Stimulated activated effector memory CD8-positive, alpha-beta T cell treated with anti-CD3 and anti-CD28 coated beads, Interleukin-12 subunit alpha, Interleukin-12 subunit beta, amount 100 ng/mL, for 72 hours (primary cell): ENCODE data around the gene ARRDC4.
"Not testable (repeated sequence)": the region's sequence is repeated elsewhere in the genome, so short reads cannot be mapped to it uniquely, and the experiment has no call there.

ENCODE experiments used
- ATAC-seq: fragments of 150-1000 bp; cut with Tn5 transposase; 2 replicates; pipeline ENCODE4 v1.10.0; 2021
- DNase-seq, 2 donors: peaks; one replicate each; pipeline ENCODE4 v3.0.0; 2021 to 2022; ENCODE audit warnings: low spot score in 2 of 2
- H3K27ac Mint-ChIP-seq: one replicate; pipeline ENCODE4 v1.8.0; 2022; ENCODE audit warnings: mild to moderate bottlenecking, mixed read lengths
- H3K36me3 Mint-ChIP-seq: one replicate; pipeline ENCODE4 v1.8.0; 2022; ENCODE audit warnings: mild to moderate bottlenecking, mixed read lengths
- H3K4me1 Mint-ChIP-seq: one replicate; pipeline ENCODE4 v1.8.0; 2022; ENCODE audit warnings: mixed read lengths
- H3K4me3 Mint-ChIP-seq: one replicate; pipeline ENCODE4 v1.8.0; 2022; ENCODE audit warnings: mild to moderate bottlenecking, mixed read lengths
- H3K9me3 Mint-ChIP-seq: one replicate; pipeline ENCODE4 v1.8.0; 2022; ENCODE audit warnings: mixed read lengths

ARRDC4 gene

DNA sequence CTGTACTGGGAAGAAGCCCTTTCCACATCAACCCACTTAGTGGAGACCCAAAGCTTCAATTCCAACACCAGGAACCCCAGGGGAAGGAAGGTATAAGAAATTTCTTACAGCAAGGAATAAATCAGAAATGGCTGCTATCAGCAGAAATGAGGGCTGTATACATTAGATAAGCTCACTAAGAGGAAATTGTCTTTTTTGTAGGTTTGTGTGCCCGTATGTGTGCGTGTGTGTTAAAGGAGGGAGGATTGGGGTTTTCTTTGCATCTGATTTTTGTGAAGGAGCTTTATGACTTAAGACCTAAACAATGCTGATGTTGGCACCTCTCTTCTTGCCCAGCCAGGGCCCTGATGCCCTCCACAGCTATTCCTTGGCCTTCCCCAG is 18.6 kb downstream of the ARRDC4 start:
- Mint-ChIP-seq H3K27ac (no peak overlapping the region), H3K36me3 (no peaks in the 10 kb centered on the region), H3K4me3 (no peak overlapping the region), H3K9me3 (peaks cover 4% of the 10 kb centered on the region), H3K4me1 (no peaks in the 10 kb centered on the region)
- no peak for ATAC-seq
- no peak for DNase-seq

DNA sequence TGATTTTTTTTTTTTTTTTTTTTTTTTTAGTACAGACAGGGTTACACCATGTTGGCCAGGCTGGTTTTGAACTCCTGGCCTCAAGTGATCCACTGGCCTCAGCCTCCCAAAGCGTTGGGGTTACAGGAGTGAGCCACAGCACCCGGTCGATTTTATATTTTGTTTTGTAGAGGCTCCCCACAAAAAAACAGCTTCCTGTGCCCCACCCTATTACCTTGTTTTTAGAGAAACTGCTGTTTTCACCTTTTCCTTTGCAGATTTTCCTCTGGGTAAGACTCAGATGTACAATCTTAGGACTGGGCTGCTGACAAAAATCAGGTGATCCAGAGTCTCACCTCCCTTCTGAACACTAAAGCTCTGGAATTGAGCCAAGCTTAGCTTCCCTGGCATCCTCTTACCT is 20.6 kb downstream of the ARRDC4 start:
- ATAC-seq: no peak
- Mint-ChIP-seq H3K36me3 (no peaks in the 10 kb centered on the region), H3K4me1 (no peaks in the 10 kb centered on the region), H3K9me3 (peaks cover 5% of the 10 kb centered on the region), H3K27ac (no peak overlapping the region), H3K4me3 (no peak overlapping the region)
- no peak for DNase-seq

DNA sequence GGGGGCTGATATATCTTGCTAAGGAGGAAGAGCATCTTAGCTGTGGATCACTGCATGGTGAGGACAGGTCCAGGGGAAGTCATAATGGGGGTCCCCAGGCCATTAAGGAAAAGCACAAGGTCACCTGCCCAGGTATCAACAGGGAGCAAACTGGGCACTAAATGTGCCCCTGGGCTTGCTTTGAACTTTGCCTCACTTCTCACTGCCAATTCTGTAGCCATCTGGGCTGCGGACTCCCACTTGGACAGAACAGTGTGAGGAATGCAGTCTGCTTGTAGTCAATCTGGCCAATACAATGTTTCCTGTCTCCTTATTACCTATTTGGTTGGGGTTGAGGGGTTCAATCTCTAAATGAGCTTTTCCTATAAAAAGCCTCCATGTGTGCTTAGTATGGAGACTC is 21.3 kb downstream of the ARRDC4 start:
- no peak for ATAC-seq
- no peak overlapping the region for H3K4me3 Mint-ChIP-seq
- peaks cover 11% of the 10 kb centered on the region for H3K9me3 Mint-ChIP-seq
- no peaks in the 10 kb centered on the region for H3K4me1 Mint-ChIP-seq
- DNase-seq: no peak
- no peak overlapping the region for H3K27ac Mint-ChIP-seq
- H3K36me3 Mint-ChIP-seq: no peaks in the 10 kb centered on the region

DNA sequence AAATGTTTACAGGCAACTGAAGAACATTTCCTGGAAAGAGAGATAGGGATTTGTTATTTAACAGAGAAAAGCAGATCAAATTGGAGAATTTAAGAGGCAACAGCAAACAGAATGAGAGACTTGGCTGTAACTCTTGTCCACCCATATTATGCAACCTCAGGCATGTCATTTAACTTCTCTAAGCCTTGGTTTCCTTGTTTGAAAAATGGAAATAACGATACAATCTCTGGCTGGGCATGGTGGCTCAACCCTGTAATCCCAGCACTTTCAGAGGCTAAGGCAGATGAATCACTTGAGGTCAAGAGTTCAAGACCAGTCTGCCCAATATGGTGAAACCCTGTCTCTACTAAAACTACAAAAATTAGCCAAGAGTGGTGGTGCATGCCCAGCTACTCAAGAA is 23.7 kb downstream of the ARRDC4 start:
- ATAC-seq (no peak), DNase-seq (no peak)
- Mint-ChIP-seq H3K4me3 (no peak overlapping the region), H3K36me3 (no peaks in the 10 kb centered on the region), H3K4me1 (no peaks in the 10 kb centered on the region), H3K27ac (no peak overlapping the region), H3K9me3 (peaks cover 15% of the 10 kb centered on the region)

DNA sequence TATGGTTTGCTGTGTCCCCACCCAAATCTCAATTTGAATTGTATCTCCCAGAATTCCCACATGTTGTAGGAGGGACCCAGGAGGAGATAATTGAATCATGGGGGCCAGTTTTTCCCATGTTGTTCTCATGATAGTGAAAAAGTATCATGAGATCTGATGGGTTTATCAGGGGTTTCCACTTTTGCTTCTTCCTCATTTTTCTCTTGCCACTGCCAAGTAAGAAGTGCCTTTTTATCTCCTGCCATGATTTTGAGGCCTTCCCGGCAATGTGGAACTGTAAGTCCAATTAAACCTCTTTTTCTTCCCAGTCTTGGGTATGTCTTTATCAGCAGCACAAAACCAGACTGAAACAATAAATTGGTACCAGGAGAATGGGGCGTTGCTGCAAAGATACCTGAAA is 25.5 kb downstream of the ARRDC4 start:
- H3K9me3 Mint-ChIP-seq: peaks cover 13% of the 10 kb centered on the region
- not testable (repeated sequence) for H3K27ac Mint-ChIP-seq, H3K36me3 Mint-ChIP-seq

DNA sequence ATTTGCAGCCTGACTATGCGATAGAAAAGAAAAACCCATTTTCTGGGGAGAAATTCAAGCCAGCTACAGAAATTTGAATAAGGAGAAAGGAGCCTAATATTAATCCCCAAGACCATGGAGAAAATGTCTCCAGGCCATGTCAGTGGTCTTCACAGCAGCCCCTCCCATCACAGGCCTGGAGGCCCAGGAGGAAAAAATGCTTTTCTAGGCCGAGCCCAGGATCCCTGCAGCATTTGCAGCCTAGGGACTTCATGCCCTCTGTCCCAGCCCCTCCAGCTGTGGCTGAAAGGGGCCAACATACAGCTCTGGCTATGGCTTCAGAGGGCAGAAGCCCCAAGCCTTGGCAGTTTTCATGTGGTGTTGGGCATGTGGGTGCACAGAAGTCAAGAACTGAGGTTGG is 26.3 kb downstream of the ARRDC4 start:
- Mint-ChIP-seq H3K4me1 (no peaks in the 10 kb centered on the region), H3K36me3 (no peaks in the 10 kb centered on the region), H3K27ac (no peak overlapping the region), H3K9me3 (peaks cover 13% of the 10 kb centered on the region), H3K4me3 (no peak overlapping the region)
- no peak for DNase-seq
- no peak for ATAC-seq

More for the DNA sequence above, 25.5 kb downstream of the ARRDC4 start:
- DNase-seq, H3K4me3 Mint-ChIP-seq, H3K4me1 Mint-ChIP-seq, ATAC-seq: not testable (repeated sequence)

DNA sequence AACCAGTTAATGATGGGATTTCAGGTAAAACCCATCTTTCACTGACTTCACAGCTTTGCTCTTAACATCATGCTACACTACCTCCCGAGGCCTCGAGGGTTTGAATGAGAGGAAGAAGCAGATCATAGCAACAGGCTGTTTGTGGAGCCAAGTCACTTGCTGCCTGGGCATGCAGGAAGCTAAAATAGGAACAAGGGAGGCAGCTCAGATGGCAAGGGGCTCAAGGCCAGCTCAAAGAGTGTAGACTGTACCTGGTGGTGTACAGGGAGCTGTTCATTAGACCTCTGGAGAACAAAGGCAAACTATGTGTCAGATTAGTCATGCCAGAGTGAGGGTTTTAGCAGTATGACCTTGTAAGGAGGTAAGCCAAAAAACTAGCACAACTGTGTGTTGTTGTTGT is 28.8 kb downstream of the ARRDC4 start:
- no peak for ATAC-seq
- Mint-ChIP-seq H3K9me3 (peaks cover 13% of the 10 kb centered on the region), H3K36me3 (no peaks in the 10 kb centered on the region), H3K27ac (no peak overlapping the region), H3K4me1 (no peaks in the 10 kb centered on the region), H3K4me3 (no peak overlapping the region)
- DNase-seq: no peak

DNA sequence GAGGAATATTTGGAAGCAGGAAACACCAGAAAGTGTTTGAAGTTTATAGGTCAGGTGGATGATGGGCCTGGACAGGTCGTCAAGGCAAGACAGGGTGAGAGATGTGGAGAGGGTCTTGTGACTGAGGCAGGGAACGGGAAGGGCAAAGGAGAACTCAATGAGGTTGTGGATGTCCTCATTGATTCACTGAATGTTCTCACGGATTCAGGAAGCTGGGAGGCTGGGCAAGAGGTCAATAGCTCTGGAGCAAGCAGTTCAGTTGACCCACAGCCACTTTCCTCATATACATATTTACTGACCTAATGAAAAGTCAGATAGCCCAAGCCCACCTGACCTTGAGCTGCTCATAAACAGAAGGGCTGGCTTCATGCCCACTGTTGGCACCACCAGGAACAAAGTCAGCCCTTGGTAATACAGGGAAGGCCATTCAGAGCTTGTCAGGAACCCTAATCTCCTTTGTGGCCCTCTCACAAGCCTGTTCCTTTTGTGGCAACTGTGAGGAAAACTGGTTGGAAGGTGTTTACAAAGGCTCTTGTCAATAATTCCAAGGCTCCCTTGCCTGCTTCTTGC is 31.6 kb downstream of the ARRDC4 start:
- no peak overlapping the region for H3K4me3 Mint-ChIP-seq
- H3K4me1 Mint-ChIP-seq: no peaks in the 10 kb centered on the region
- H3K9me3 Mint-ChIP-seq: peaks cover 11% of the 10 kb centered on the region
- ATAC-seq (no peak), DNase-seq (no peak)
- no peak overlapping the region for H3K27ac Mint-ChIP-seq
- no peaks in the 10 kb centered on the region for H3K36me3 Mint-ChIP-seq

DNA sequence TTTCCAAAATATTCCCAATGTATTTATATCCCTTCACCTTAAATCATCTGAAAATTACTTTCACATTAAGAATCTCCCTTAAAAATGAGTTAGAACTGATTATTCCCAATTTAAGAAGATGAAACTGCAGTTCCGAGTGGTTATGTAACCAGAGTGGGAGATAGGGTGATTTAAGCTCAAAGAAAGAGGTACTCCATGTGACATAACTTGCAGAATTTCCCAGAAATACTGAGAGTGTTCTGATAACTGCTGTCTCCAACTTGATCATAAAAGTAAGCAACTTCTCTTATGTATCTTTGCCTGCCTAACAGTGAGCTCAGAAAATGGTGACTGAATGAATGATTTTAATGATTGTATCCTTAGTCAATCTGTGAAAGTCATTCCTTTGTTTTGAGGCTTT is 32.3 kb downstream of the ARRDC4 start:
- H3K4me3 Mint-ChIP-seq: no peak overlapping the region
- H3K27ac Mint-ChIP-seq: no peak overlapping the region
- no peak for ATAC-seq
- DNase-seq: no peak
- H3K4me1 Mint-ChIP-seq: no peaks in the 10 kb centered on the region
- peaks cover 10% of the 10 kb centered on the region for H3K9me3 Mint-ChIP-seq
- no peaks in the 10 kb centered on the region for H3K36me3 Mint-ChIP-seq

DNA sequence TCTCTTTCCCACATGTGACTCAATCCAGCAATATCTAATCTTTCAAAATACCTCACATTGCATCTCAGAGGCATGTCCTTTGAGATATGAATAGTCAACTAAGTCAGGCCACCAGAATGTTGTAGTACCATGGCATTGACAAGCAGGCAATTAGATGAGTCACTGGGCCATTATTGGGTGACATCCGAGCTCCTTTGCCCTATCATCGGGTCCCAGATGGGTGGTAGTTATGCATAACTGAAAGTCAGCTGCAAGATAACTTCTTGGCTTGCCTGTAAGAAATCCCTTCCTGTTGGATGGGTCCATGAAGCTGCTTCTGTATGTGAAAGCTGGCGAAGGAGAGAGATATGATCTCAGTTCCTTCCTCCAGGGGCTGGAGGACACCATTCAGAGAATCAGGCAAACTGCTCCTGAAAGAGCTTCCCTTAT is 32.8 kb downstream of the ARRDC4 start:
- DNase-seq (no peak), ATAC-seq (no peak)
- H3K4me3 Mint-ChIP-seq: no peak overlapping the region
- H3K9me3 Mint-ChIP-seq: peaks cover 7% of the 10 kb centered on the region
- no peaks in the 10 kb centered on the region for H3K36me3 Mint-ChIP-seq
- no peaks in the 10 kb centered on the region for H3K4me1 Mint-ChIP-seq
- no peak overlapping the region for H3K27ac Mint-ChIP-seq

DNA sequence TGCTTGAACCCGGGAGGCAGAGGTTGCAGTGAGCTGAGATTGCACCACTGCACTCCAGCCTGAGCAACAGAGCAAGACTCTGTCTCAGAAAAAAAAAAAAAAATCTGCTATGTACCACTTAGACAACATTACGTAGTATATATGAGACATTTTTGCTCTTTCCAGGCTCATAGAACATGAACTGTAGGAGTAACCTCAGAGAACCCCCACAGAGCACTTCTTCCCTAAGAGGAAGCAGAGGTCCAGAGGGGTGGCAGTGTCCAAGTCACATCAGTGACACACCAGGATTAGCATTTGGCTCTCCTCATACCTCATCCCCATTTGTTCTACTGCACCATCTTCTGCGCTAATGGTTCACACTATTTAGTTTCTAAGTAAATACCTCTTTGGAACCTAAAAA is 33.7 kb downstream of the ARRDC4 start:
- Mint-ChIP-seq H3K27ac (no peak overlapping the region), H3K36me3 (no peaks in the 10 kb centered on the region), H3K4me1 (no peaks in the 10 kb centered on the region), H3K4me3 (no peak overlapping the region), H3K9me3 (peaks cover 7% of the 10 kb centered on the region)
- DNase-seq: no peak
- no peak for ATAC-seq

DNA sequence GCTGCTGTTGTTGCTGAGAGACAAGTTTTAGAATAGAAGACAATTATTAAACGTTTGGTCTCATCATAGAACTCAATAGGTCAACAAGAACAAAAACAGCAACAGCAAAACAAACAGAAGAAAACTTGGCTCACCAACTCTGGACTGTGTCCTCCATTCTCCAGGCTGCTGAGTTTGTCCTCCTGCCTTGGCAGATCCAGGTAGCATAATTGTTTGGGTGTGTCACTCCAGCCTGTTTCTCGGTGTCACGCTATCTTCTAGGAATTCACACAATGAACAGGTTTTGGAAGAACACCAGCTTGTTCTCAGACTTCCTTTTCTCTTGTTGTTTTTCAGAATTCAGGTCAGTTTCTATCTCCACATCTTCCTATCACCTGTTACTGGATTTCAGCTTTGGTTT is 34.7 kb downstream of the ARRDC4 start:
- no peak overlapping the region for H3K4me3 Mint-ChIP-seq
- ATAC-seq: no peak
- no peak overlapping the region for H3K27ac Mint-ChIP-seq
- DNase-seq: no peak
- H3K9me3 Mint-ChIP-seq: peaks cover 5% of the 10 kb centered on the region
- no peaks in the 10 kb centered on the region for H3K4me1 Mint-ChIP-seq
- no peaks in the 10 kb centered on the region for H3K36me3 Mint-ChIP-seq

DNA sequence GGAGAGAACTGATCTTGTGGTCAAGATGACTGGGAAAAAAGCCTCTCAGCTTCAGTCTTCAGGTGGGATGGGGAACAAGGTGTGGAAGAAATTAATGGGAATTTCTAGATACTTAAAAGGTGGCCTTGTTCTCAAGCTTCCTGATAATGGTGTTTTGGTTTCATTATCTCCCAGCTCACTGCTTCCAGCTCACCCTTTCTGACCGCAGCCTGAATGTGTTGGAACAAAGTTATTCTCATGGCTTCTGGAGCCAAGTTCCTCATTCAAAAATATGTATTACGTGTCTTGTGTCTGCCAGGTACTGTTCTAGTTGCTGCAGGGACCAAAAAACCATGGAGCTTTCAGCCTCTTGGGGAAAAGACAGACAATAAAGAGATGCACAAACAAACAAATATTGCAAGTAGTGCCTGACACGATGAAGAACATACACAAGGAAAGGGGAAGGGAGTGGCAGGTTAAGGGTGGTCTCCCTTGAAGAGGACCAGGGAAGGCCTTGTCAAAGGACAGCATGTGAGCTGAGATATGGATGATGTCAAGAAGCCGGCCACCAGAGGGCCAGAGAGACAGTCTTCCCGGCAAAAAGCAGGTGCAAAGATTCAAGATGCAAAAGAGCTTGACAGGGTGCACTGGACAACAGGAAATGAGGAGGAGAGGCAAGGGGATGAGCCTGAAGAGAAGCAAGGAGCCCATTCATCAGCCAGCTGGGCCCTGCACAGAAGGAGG is 35.5 kb downstream of the ARRDC4 start:
- Mint-ChIP-seq H3K36me3 (no peaks in the 10 kb centered on the region), H3K4me3 (no peak overlapping the region), H3K9me3 (peaks cover 5% of the 10 kb centered on the region), H3K27ac (no peak overlapping the region), H3K4me1 (no peaks in the 10 kb centered on the region)
- no peak for ATAC-seq
- no peak for DNase-seq

DNA sequence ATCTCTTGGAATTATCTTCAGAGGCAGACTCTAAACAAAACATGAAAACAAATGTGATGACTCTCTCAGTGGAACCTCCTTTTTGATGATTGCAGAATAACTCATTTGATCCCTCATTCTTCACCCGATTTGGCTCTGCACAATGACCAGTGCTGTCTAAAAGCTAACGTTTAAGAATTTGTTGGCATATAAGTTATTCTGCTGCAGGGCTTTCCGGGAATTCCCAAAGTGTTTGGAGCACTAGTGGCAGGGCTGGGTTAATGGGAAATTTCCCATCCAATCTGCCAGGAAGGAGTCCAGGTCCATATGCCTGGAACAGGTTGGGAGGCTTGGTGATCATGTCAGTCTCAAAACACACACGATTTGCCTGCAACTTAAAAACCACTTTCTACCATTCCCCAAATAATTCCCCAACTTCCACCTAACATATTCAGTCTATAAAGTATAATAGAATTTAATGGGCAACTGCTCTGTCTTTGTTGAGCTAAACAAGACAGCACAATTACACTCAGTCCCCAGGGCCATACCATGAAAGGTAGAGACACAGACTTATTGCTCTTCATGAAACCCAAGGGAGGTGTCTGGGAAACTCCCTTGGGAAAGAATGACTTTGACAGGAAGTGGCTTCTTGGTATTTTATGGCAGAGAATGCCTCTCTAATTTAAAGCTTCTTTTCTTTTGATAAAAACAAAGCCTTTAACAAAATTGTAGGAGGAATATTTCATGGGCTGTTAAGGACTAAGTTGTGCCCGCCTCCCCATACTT is 38.0 kb downstream of the ARRDC4 start:
- no peak for DNase-seq
- ATAC-seq: no peak
- Mint-ChIP-seq H3K4me1 (no peaks in the 10 kb centered on the region), H3K27ac (no peak overlapping the region), H3K9me3 (peaks cover 5% of the 10 kb centered on the region), H3K36me3 (no peaks in the 10 kb centered on the region), H3K4me3 (no peak overlapping the region)

DNA sequence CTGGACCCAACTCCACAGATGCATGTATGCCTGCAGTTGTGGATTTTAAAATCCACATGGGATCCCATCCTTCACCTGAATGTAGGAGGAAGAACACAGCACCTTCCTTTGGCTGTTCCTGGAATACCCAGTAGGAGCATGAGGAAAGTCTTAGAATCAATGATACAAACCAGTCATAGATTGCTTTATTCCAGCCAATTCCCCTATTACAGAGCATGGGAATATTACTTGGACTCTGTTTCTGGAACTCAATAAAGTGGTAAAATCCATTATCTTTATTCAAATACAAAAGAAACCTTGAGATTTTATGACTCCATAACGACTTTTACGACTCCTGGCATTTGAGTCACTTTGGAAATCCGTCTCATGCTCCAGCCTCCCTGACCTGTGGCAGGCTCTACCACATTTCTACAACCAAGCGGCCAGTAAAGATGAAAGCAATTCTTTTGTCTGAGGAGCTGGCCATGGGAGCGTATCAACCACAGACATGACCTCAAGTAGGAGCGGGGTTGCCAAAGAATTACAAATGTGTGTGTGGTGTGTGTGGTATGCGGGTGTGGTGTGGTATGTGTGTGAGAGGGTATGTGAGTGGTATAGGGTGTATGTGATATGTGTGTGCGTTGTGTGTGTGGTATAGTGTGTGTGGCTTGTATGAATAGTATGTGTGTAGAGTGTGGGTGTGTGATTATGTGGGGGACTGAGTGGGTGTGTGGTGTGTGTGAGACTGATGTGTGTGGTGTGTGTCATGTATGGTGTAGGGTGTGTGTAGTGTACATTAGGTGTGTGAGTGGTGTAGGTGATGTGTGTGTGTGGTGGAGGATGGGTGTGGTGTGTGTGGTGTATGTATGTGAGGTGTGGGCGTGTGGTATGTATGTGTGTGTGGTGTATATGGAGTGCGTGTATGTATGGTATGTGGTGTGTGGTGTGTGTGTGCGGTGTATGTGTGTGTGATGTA is 40.0 kb downstream of the ARRDC4 start:
- Mint-ChIP-seq H3K36me3 (no peaks in the 10 kb centered on the region), H3K27ac (no peak overlapping the region), H3K4me1 (no peaks in the 10 kb centered on the region), H3K4me3 (no peak overlapping the region), H3K9me3 (peaks cover 5% of the 10 kb centered on the region)
- no peak for ATAC-seq
- no peak for DNase-seq
